Measurements from ENCODE around the gene RBMS3.

The RBMS3 gene

DNA sequence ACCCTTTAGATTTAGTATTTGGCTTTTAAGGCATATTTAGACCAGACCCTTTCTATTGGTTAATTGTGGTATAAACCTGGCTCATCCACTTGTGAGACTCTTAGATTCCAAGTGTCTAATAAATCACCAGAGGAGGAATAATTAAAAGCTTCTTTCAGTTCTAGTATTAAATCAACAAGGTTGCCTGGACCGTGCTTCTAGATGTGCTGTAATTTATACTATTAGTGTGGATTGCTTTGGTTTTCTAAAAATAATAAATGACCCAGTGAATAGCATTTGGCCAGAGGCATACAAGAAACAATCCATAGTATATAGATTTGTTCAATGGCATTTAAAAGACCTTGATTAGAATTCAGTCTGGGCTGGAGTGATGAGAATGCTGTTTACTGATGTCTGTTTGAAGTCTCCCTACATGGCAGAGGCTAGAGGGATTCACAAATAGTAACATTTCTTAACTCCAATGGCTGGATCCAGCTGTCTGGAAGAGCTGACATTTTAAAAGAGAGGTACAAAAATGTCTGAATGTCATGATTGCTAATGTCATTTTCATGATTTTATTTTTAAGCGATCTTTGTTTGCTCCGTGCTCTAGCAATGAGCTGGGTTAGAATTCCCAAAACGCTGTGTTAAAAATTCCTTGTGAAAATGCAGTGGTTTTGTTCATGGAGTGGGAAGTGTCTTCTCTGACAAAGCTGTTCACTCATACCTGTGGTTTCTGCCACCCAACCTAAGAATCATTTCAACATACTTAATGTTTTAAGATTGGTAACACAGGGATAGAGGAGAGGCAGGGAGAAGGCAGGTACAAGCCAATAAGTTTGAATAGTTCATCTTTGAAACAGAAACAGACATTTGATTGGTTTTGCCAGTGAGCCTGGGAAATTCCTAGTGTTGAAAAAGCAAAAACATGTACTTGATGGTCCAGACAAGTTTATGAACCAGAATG, 89.9 kb downstream of the RBMS3 start:
- Histone ChIP-seq H3K4ac (ENCODE audit: low read depth, low read length) (no peak overlapping the region), H3K9ac (ENCODE audit: low read length) (no peak overlapping the region), H3K4me1 (ENCODE audit: control insufficient read depth in 1 of 2, insufficient read depth in 2 of 2, low read length in 2 of 2) (peaks cover 3 to 4% of the 10 kb centered on the region in 2 experiments), H2BK5ac (ENCODE audit: low read depth, low read length, poor library complexity) (no peak overlapping the region), H3K79me1 (ENCODE audit: low read length) (no peaks in the 10 kb centered on the region), H3K27ac (ENCODE audit: low read depth, low read length) (no peak overlapping the region), H3K79me2 (ENCODE audit: control insufficient read depth, insufficient read depth, low read length, poor library complexity) (no peaks in the 10 kb centered on the region), H3K4me3 (ENCODE audit: low read depth, low read length) (no peak overlapping the region), H3K36me3 (ENCODE audit: control insufficient read depth in 1 of 2, insufficient read depth in 2 of 2, low read length in 2 of 2) (no peaks in the 10 kb centered on the region), H4K12ac (ENCODE audit: low read depth, low read length) (no peak overlapping the region), H3K23ac (ENCODE audit: low read length) (no peak overlapping the region), H4K91ac (ENCODE audit: low read depth, low read length) (no peak overlapping the region), H3K9me3 (ENCODE audit: insufficient read depth, low read depth, low read length) (no peaks in the 10 kb centered on the region), H2AFZ (ENCODE audit: insufficient read depth, low read length, poor library complexity) (no peak overlapping the region), H4K8ac (ENCODE audit: low read depth, low read length) (no peak overlapping the region), H3K14ac (ENCODE audit: low read length) (no peak overlapping the region), H3K18ac (ENCODE audit: low read length) (no peak overlapping the region), H2BK120ac (ENCODE audit: insufficient read depth, low read length, poor library complexity) (no peak overlapping the region), H2AK5ac (ENCODE audit: low read length) (no peak overlapping the region), H3K4me2 (ENCODE audit: low read length) (no peak overlapping the region), H2BK12ac (ENCODE audit: low read length) (no peak overlapping the region), H3K27me3 (ENCODE audit: insufficient read depth, low read length) (no peaks in the 10 kb centered on the region)
- DNase-seq: no peak
- WGBS (ENCODE audit: extremely low coverage, insufficient coverage, insufficient read length): no CpG with 5 or more reads among the region's 4 CpGs

- no peak overlapping the region for H2BK120ac ChIP-seq (ENCODE audit: insufficient read depth, low read length, poor library complexity)
Measured at GRCh38 chr3:29373131-29373680, 92.3 kb downstream of the RBMS3 start.

DNA sequence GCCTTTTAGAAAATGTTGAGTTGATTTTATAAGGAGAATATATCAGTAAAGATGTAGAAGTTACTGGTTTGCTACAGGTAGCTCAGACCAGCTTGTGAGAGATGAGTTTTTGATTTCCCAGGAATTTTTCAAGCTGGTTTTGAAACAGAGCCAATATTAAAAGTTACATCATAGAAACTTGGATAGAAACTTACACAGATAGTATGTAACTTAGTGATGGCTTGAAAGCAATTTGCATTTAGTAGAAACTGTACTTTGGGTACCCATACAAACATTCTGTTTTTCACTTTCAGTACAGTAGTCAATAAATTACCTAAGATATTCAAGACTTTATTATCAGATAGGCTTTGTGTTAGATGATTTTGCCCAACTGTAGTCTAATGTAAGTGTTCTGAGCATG, 93.4 kb downstream of the RBMS3 start:
- H2BK12ac ChIP-seq (ENCODE audit: low read length): no peak overlapping the region
- H3K18ac ChIP-seq (ENCODE audit: low read length): no peak overlapping the region
- no peak overlapping the region for H3K9ac ChIP-seq (ENCODE audit: low read length)
- no peak overlapping the region for H3K4me3 ChIP-seq (ENCODE audit: low read depth, low read length)
- no peak overlapping the region for H3K14ac ChIP-seq (ENCODE audit: low read length)
- no peak overlapping the region for H2AK5ac ChIP-seq (ENCODE audit: low read length)
- H2BK5ac ChIP-seq (ENCODE audit: low read depth, low read length, poor library complexity): no peak overlapping the region
- no peaks in the 10 kb centered on the region for H3K27me3 ChIP-seq (ENCODE audit: insufficient read depth, low read length)
- no peak overlapping the region for H2AFZ ChIP-seq (ENCODE audit: insufficient read depth, low read length, poor library complexity)
- no peak overlapping the region for H4K12ac ChIP-seq (ENCODE audit: low read depth, low read length)
- no peak overlapping the region for H2BK120ac ChIP-seq (ENCODE audit: insufficient read depth, low read length, poor library complexity)
- H3K36me3 ChIP-seq (ENCODE audit: control insufficient read depth in 1 of 2, insufficient read depth in 2 of 2, low read length in 2 of 2): no peaks in the 10 kb centered on the region
- peak overlapping the region; percentile 16 for H3K27ac ChIP-seq (ENCODE audit: low read depth, low read length)
- H4K91ac ChIP-seq (ENCODE audit: low read depth, low read length): no peak overlapping the region
- H3K79me1 ChIP-seq (ENCODE audit: low read length): no peaks in the 10 kb centered on the region
- no peak overlapping the region for H3K4ac ChIP-seq (ENCODE audit: low read depth, low read length)
- H3K4me2 ChIP-seq (ENCODE audit: low read length): no peak overlapping the region
- H3K9me3 ChIP-seq (ENCODE audit: insufficient read depth, low read depth, low read length): no peaks in the 10 kb centered on the region
- no peak overlapping the region for H3K23ac ChIP-seq (ENCODE audit: low read length)
- DNase-seq: no peak
- no peaks in the 10 kb centered on the region for H3K79me2 ChIP-seq (ENCODE audit: control insufficient read depth, insufficient read depth, low read length, poor library complexity)
- H3K4me1 ChIP-seq (ENCODE audit: control insufficient read depth in 1 of 2, insufficient read depth in 2 of 2, low read length in 2 of 2): peaks cover 3 to 4% of the 10 kb centered on the region in 2 experiments
- H4K8ac ChIP-seq (ENCODE audit: low read depth, low read length): no peak overlapping the region

More at GRCh38 chr3:29373131-29373680, 92.3 kb downstream of the RBMS3 start:
- Histone ChIP-seq H3K14ac (ENCODE audit: low read length) (no peak overlapping the region), H3K23ac (ENCODE audit: low read length) (no peak overlapping the region), H2BK12ac (ENCODE audit: low read length) (no peak overlapping the region), H4K8ac (ENCODE audit: low read depth, low read length) (no peak overlapping the region), H3K79me1 (ENCODE audit: low read length) (no peaks in the 10 kb centered on the region), H3K4me2 (ENCODE audit: low read length) (no peak overlapping the region), H3K36me3 (ENCODE audit: control insufficient read depth in 1 of 2, insufficient read depth in 2 of 2, low read length in 2 of 2) (no peaks in the 10 kb centered on the region), H3K4ac (ENCODE audit: low read depth, low read length) (no peak overlapping the region), H3K4me3 (ENCODE audit: low read depth, low read length) (no peak overlapping the region), H3K9ac (ENCODE audit: low read length) (no peak overlapping the region), H3K27ac (ENCODE audit: low read depth, low read length) (peak overlapping the region; percentile 27), H4K12ac (ENCODE audit: low read depth, low read length) (no peak overlapping the region), H3K18ac (ENCODE audit: low read length) (no peak overlapping the region), H3K4me1 (ENCODE audit: control insufficient read depth in 1 of 2, insufficient read depth in 2 of 2, low read length in 2 of 2) (peaks cover 3 to 4% of the 10 kb centered on the region in 2 experiments), H3K27me3 (ENCODE audit: insufficient read depth, low read length) (no peaks in the 10 kb centered on the region), H3K9me3 (ENCODE audit: insufficient read depth, low read depth, low read length) (no peaks in the 10 kb centered on the region), H2AFZ (ENCODE audit: insufficient read depth, low read length, poor library complexity) (no peak overlapping the region), H2BK5ac (ENCODE audit: low read depth, low read length, poor library complexity) (no peak overlapping the region), H3K79me2 (ENCODE audit: control insufficient read depth, insufficient read depth, low read length, poor library complexity) (no peaks in the 10 kb centered on the region), H2AK5ac (ENCODE audit: low read length) (no peak overlapping the region), H4K91ac (ENCODE audit: low read depth, low read length) (no peak overlapping the region)
- DNase-seq: no peak

DNA sequence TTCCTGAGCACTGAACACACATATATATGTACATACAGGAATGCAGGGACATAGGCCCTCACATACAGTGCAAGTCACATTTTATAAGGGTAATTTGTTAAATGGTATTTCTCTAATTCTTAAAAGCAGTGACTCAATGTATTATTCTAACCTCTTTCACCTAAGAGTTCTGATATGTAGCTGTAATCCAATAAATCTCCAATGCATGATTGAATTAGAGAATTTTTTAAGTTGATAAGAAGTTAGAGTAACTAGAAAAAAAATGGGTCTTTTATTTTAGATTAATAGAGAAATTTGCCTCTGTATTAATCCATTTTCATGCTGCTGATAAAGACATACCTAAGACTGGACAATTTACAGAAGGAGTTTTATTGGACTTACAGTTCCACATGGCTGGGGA, 98.2 kb downstream of the RBMS3 start:
- Histone ChIP-seq H4K12ac (ENCODE audit: low read depth, low read length) (no peak overlapping the region), H3K4ac (ENCODE audit: low read depth, low read length) (no peak overlapping the region), H3K79me2 (ENCODE audit: control insufficient read depth, insufficient read depth, low read length, poor library complexity) (no peaks in the 10 kb centered on the region), H3K79me1 (ENCODE audit: low read length) (peaks cover 3% of the 10 kb centered on the region), H3K18ac (ENCODE audit: low read length) (no peak overlapping the region), H3K27ac (ENCODE audit: low read depth, low read length) (no peak overlapping the region), H3K23ac (ENCODE audit: low read length) (no peak overlapping the region), H3K4me2 (ENCODE audit: low read length) (no peak overlapping the region), H3K4me3 (ENCODE audit: low read depth, low read length) (no peak overlapping the region), H2BK5ac (ENCODE audit: low read depth, low read length, poor library complexity) (no peak overlapping the region), H3K36me3 (ENCODE audit: control insufficient read depth in 1 of 2, insufficient read depth in 2 of 2, low read length in 2 of 2) (no peaks in the 10 kb centered on the region), H3K9ac (ENCODE audit: low read length) (no peak overlapping the region), H2AK5ac (ENCODE audit: low read length) (no peak overlapping the region), H3K4me1 (ENCODE audit: control insufficient read depth in 1 of 2, insufficient read depth in 2 of 2, low read length in 2 of 2) (peaks cover 3 to 5% of the 10 kb centered on the region in 2 experiments), H2AFZ (ENCODE audit: insufficient read depth, low read length, poor library complexity) (no peak overlapping the region), H2BK12ac (ENCODE audit: low read length) (no peak overlapping the region), H2BK120ac (ENCODE audit: insufficient read depth, low read length, poor library complexity) (no peak overlapping the region), H3K27me3 (ENCODE audit: insufficient read depth, low read length) (no peaks in the 10 kb centered on the region), H3K9me3 (ENCODE audit: insufficient read depth, low read depth, low read length) (no peaks in the 10 kb centered on the region), H4K91ac (ENCODE audit: low read depth, low read length) (no peak overlapping the region), H3K14ac (ENCODE audit: low read length) (no peak overlapping the region), H4K8ac (ENCODE audit: low read depth, low read length) (no peak overlapping the region)
- DNase-seq: no peak
